WTC11 (cell line): ENCODE measurements around the gene SMARCC2. TPM values are rescaled to one million over a fixed set of nuclear protein-coding genes. Genes with fewer than 3 reads are reported as not detected.

Experiments used
- ATAC-seq: fragments of 200-7000 bp; cut with Tn5 transposase; 2 replicates; pipeline ENCODE4 v1.10.0; 2021; ENCODE audit warnings: mild to moderate bottlenecking, moderate library complexity
- CTCF ChIA-PET: fragments of 300-600 bp; sonication (Branson Sonifier 250); formaldehyde crosslinking; loops from one replicate; lab custom pipeline; 2021; ENCODE audit warnings: antibody characterized with exemption; lab: Charles Lee
- POLR2A ChIA-PET: fragments of 350-600 bp; sonication (Branson Sonifier 250); formaldehyde crosslinking; loops from one replicate; lab custom pipeline; 2021; ENCODE audit warnings: antibody characterized with exemption; lab: Charles Lee
- DNase-seq: peaks from one replicate; pipeline ENCODE4 v3.0.0; 2021; ENCODE audit warnings: low spot score
- H3K27ac Mint-ChIP-seq: 2 replicates; pipeline ENCODE4 v1.8.0; 2021; ENCODE audit warnings: mixed read lengths
- H3K27me3 Mint-ChIP-seq: 2 replicates; pipeline ENCODE4 v1.8.0; 2021; ENCODE audit warnings: low read depth, mild to moderate bottlenecking, moderate library complexity, mixed read lengths
- H3K36me3 Mint-ChIP-seq: 2 replicates; pipeline ENCODE4 v1.8.0; 2021; ENCODE audit warnings: mixed read lengths
- H3K4me1 Mint-ChIP-seq: 2 replicates; pipeline ENCODE4 v1.8.0; 2022; ENCODE audit warnings: mixed read lengths
- H3K4me3 Mint-ChIP-seq: 2 replicates; pipeline ENCODE4 v1.8.0; 2021; ENCODE audit warnings: mild to moderate bottlenecking, moderate library complexity, mixed read lengths
- H3K9me3 Mint-ChIP-seq: 2 replicates; pipeline ENCODE4 v1.8.0; 2021; ENCODE audit warnings: mixed read lengths
- ELF4 ChIP-seq: sonication (generic); formaldehyde crosslinking; IDR thresholded peaks from 2 replicates; pipeline ENCODE4 v1.8.1; 2022; ENCODE audit warnings: low read depth, mild to moderate bottlenecking, moderate library complexity, missing genetic modification reagents
- FOXK1 ChIP-seq: sonication (generic); formaldehyde crosslinking; IDR thresholded peaks from 2 replicates; pipeline ENCODE4 v1.8.0; 2022; ENCODE audit warnings: mild to moderate bottlenecking, moderate library complexity, missing genetic modification reagents
- GTF2I ChIP-seq: fragments of 250-450 bp; sonication (Bioruptor Pico); conservative IDR thresholded peaks from 2 replicates; pipeline ENCODE4 v1.4.0; 2021; ENCODE audit warnings: mild to moderate bottlenecking
- HMGA2 ChIP-seq: fragments of 250-450 bp; sonication (Bioruptor Pico); IDR thresholded peaks from 2 replicates; pipeline ENCODE4 v1.4.0; 2021; ENCODE audit warnings: mild to moderate bottlenecking, moderate library complexity
- JUN ChIP-seq: sonication (generic); formaldehyde crosslinking; IDR thresholded peaks from 2 replicates; pipeline ENCODE4 v1.8.0; 2023; ENCODE audit warnings: mild to moderate bottlenecking, missing genetic modification reagents
- ZNF396 ChIP-seq: fragments of 250-450 bp; sonication (Bioruptor Pico); IDR thresholded peaks from 2 replicates; pipeline ENCODE4 v1.8.0; 2021; ENCODE audit warnings: mild to moderate bottlenecking, moderate library complexity, borderline replicate concordance
- ZNF423 ChIP-seq: fragments of 250-450 bp; sonication (Bioruptor Pico); IDR thresholded peaks from 2 replicates; pipeline ENCODE4 v2.1.2; 2022; ENCODE audit warnings: mild to moderate bottlenecking, moderate library complexity
- total RNA-seq: library from RNA; stranded (reverse); gene quantifications from 3 replicates; pipeline ENCODE4 v1.2.3, GENCODE V29; 2021
- TF ChIP-seq, protein P1 (sequence below): fragments of 250-450 bp; sonication (Bioruptor Pico); IDR thresholded peaks from 2 replicates; pipeline ENCODE4 v1.9.0; 2021; ENCODE audit warnings: moderate library complexity, mild to moderate bottlenecking, inconsistent platforms, borderline replicate concordance
- TF ChIP-seq, protein P2 (sequence below): sonication (generic); formaldehyde crosslinking; IDR thresholded peaks from 2 replicates; pipeline ENCODE4 v1.8.1; 2023; ENCODE audit warnings: mild to moderate bottlenecking, missing genetic modification reagents, moderate library complexity
- TF ChIP-seq, protein P3 (sequence below): sonication (generic); formaldehyde crosslinking; IDR thresholded peaks from 2 replicates; pipeline ENCODE4 v1.8.0; 2022; ENCODE audit warnings: missing genetic modification reagents
- TF ChIP-seq, protein P4 (sequence below): sonication (generic); formaldehyde crosslinking; IDR thresholded peaks from 2 replicates; pipeline ENCODE4 v1.8.0; 2022; ENCODE audit warnings: mild to moderate bottlenecking, missing genetic modification reagents
- TF ChIP-seq, protein P5 (sequence below): fragments of 250-450 bp; sonication (Bioruptor Pico); IDR thresholded peaks from 2 replicates; pipeline ENCODE4 v1.9.0; 2021; ENCODE audit warnings: mild to moderate bottlenecking

SMARCC2 gene
- total RNA-seq, 1 experiment from 2014 or later = 76.8 TPM

DNA sequence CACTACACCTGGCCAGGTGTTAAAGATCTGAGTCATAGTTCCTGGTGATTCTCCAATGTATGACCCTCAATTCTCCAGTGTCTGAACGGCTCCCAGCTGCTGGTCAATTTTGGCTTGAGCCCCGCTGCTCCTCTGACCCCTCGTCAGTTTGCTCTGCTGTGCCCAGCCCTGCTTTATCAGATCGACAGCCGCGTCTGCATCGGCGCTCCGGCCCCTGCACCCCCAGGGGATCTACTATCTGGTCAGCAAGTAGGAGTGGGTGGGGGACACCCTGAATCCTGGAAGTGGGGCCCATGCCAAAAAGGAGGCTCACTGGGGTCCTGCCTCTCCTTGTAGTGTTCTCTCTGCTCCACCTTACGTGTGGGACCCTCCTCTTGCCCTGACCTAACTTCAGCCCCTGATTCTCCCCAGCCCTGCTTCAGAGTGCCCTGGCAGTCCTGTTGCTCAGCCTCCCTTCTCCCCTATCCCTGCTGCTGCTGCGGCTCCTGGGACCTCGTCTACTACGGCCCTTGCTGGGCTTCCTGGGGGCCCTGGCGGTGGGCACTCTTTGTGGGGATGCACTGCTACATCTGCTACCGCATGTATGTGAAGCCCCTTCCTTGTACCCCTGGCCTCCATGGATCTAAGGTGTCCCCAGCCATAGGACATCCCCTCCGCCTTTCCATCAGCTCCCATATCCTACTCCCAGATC lies 45.6 kb upstream of the SMARCC2 start (continued):
- TF ChIP-seq FOXK1 = no peak
- TF ChIP-seq, protein P1, sequence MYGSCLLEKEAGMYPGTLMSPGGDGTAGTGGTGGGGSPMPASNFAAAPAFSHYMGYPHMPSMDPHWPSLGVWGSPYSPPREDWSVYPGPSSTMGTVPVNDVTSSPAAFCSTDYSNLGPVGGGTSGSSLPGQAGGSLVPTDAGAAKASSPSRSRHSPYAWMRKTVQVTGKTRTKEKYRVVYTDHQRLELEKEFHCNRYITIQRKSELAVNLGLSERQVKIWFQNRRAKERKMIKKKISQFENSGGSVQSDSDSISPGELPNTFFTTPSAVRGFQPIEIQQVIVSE (CRISPR knock-in tag) = no peak

DNA sequence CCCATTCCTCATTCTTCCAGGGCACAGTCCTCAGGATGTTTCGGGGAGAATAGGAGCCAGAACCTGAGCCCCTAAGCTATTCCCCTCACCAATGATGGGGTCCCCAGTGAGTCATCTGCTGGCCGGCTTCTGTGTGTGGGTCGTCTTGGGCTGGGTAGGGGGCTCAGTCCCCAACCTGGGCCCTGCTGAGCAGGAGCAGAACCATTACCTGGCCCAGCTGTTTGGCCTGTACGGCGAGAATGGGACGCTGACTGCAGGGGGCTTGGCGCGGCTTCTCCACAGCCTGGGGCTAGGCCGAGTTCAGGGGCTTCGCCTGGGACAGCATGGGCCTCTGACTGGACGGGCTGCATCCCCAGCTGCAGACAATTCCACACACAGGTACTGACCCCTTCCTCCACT lies 41.9 kb upstream of the SMARCC2 start:
- H3K27ac Mint-ChIP-seq = no peak overlapping the region
- DNase-seq (no peak), ATAC-seq (no peak)
- POLR2A ChIA-PET = interaction anchor here (1.1 to 1.9 kb wide), 2 partner anchors 9 to 103 kb away, joined by 4 to 11 read pairs; partner anchors contain the start of genes ESYT1 and RNF41
- TF ChIP-seq, protein P2, sequence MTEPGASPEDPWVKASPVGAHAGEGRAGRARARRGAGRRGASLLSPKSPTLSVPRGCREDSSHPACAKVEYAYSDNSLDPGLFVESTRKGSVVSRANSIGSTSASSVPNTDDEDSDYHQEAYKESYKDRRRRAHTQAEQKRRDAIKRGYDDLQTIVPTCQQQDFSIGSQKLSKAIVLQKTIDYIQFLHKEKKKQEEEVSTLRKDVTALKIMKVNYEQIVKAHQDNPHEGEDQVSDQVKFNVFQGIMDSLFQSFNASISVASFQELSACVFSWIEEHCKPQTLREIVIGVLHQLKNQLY (CRISPR knock-in tag) = no peak
- TF ChIP-seq, protein P3, sequence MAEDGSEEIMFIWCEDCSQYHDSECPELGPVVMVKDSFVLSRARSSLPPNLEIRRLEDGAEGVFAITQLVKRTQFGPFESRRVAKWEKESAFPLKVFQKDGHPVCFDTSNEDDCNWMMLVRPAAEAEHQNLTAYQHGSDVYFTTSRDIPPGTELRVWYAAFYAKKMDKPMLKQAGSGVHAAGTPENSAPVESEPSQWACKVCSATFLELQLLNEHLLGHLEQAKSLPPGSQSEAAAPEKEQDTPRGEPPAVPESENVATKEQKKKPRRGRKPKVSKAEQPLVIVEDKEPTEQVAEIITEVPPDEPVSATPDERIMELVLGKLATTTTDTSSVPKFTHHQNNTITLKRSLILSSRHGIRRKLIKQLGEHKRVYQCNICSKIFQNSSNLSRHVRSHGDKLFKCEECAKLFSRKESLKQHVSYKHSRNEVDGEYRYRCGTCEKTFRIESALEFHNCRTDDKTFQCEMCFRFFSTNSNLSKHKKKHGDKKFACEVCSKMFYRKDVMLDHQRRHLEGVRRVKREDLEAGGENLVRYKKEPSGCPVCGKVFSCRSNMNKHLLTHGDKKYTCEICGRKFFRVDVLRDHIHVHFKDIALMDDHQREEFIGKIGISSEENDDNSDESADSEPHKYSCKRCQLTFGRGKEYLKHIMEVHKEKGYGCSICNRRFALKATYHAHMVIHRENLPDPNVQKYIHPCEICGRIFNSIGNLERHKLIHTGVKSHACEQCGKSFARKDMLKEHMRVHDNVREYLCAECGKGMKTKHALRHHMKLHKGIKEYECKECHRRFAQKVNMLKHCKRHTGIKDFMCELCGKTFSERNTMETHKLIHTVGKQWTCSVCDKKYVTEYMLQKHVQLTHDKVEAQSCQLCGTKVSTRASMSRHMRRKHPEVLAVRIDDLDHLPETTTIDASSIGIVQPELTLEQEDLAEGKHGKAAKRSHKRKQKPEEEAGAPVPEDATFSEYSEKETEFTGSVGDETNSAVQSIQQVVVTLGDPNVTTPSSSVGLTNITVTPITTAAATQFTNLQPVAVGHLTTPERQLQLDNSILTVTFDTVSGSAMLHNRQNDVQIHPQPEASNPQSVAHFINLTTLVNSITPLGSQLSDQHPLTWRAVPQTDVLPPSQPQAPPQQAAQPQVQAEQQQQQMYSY (CRISPR knock-in tag) = no peak
- no peak for TF ChIP-seq ZNF396
- no peak for TF ChIP-seq ZNF423 (CRISPR knock-in tag)
- TF ChIP-seq HMGA2 (CRISPR knock-in tag) = no peak
- TF ChIP-seq, protein P4, sequence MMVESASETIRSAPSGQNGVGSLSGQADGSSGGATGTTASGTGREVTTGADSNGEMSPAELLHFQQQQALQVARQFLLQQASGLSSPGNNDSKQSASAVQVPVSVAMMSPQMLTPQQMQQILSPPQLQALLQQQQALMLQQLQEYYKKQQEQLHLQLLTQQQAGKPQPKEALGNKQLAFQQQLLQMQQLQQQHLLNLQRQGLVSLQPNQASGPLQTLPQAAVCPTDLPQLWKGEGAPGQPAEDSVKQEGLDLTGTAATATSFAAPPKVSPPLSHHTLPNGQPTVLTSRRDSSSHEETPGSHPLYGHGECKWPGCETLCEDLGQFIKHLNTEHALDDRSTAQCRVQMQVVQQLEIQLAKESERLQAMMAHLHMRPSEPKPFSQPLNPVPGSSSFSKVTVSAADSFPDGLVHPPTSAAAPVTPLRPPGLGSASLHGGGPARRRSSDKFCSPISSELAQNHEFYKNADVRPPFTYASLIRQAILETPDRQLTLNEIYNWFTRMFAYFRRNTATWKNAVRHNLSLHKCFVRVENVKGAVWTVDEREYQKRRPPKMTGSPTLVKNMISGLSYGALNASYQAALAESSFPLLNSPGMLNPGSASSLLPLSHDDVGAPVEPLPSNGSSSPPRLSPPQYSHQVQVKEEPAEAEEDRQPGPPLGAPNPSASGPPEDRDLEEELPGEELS (CRISPR knock-in tag) = no peak
- no peak for TF ChIP-seq FOXK1
- TF ChIP-seq, protein P5, sequence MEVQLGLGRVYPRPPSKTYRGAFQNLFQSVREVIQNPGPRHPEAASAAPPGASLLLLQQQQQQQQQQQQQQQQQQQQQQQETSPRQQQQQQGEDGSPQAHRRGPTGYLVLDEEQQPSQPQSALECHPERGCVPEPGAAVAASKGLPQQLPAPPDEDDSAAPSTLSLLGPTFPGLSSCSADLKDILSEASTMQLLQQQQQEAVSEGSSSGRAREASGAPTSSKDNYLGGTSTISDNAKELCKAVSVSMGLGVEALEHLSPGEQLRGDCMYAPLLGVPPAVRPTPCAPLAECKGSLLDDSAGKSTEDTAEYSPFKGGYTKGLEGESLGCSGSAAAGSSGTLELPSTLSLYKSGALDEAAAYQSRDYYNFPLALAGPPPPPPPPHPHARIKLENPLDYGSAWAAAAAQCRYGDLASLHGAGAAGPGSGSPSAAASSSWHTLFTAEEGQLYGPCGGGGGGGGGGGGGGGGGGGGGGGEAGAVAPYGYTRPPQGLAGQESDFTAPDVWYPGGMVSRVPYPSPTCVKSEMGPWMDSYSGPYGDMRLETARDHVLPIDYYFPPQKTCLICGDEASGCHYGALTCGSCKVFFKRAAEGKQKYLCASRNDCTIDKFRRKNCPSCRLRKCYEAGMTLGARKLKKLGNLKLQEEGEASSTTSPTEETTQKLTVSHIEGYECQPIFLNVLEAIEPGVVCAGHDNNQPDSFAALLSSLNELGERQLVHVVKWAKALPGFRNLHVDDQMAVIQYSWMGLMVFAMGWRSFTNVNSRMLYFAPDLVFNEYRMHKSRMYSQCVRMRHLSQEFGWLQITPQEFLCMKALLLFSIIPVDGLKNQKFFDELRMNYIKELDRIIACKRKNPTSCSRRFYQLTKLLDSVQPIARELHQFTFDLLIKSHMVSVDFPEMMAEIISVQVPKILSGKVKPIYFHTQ = no peak
- TF ChIP-seq JUN (CRISPR knock-in tag) = no peak
- no peak for TF ChIP-seq ELF4 (CRISPR knock-in tag)
- no peak for TF ChIP-seq GTF2I (CRISPR knock-in tag)
- peaks cover 2% of the 10 kb centered on the region; the same call in 1 of the 2 replicates for H3K36me3 Mint-ChIP-seq
- no peak overlapping the region for H3K4me3 Mint-ChIP-seq
- CTCF ChIA-PET = interaction anchor here (0.5 to 2.0 kb wide), 8 partner anchors 9 to 41 kb away, joined by 3 to 14 read pairs (median 4); partner anchors contain the start of genes ANKRD52, COQ10A, RNF41 and SMARCC2
- H3K9me3 Mint-ChIP-seq = no peaks in the 10 kb centered on the region
- peaks cover 6% of the 10 kb centered on the region; the same call in 1 of the 2 replicates for H3K4me1 Mint-ChIP-seq
- H3K27me3 Mint-ChIP-seq = peaks cover 28% of the 10 kb centered on the region
